CD4-positive, alpha-beta memory T cell (primary cell): ENCODE measurements around the gene SPATA24. TPM values are rescaled to one million over a fixed set of nuclear protein-coding genes. Genes with fewer than 3 reads are reported as not detected.

Experiments used
- CTCF ChIA-PET: fragments of 350-600 bp; sonication (Branson Sonifier 250); formaldehyde crosslinking; loops from one replicate; lab custom pipeline; 2021; ENCODE audit warnings: inconsistent platforms; ENCODE audit not compliant: partially characterized antibody; lab: Charles Lee
- POLR2A ChIA-PET: fragments of 350-600 bp; sonication (Branson Sonifier 250); formaldehyde crosslinking; loops from one replicate; lab custom pipeline; 2021; ENCODE audit not compliant: partially characterized antibody; lab: Charles Lee
- DNase-seq, 5 donors: peaks; one replicate each; pipeline versions ENCODE4 v3.0.0 to v3.0.0-alpha.2; 2020 to 2022; ENCODE audit warnings: mixed read lengths in 1 of 5
- H3K27ac ChIP-seq: one replicate; pipeline ENCODE4 v1.7.0; 2013; ENCODE audit warnings: low read depth, low read length
- H3K27me3 ChIP-seq: 2 replicates; pipeline ENCODE4 v1.7.0; 2013; ENCODE audit warnings: mild to moderate bottlenecking, low read length, moderate library complexity; ENCODE audit not compliant: insufficient read depth
- H3K36me3 ChIP-seq: 2 replicates; pipeline ENCODE4 v1.7.0; 2013; ENCODE audit warnings: mild to moderate bottlenecking, low read length, moderate library complexity; ENCODE audit not compliant: insufficient read depth
- H3K4me1 ChIP-seq: 2 replicates; pipeline ENCODE4 v1.7.0; 2013; ENCODE audit warnings: mild to moderate bottlenecking, low read length, moderate library complexity; ENCODE audit not compliant: insufficient read depth
- H3K4me3 ChIP-seq, 2 donors: one replicate each; pipeline ENCODE4 v1.7.0; 2013; ENCODE audit warnings: low read length in 2 of 2, mild to moderate bottlenecking in 1 of 2
- H3K9me3 ChIP-seq, 2 donors: one replicate each; pipeline ENCODE4 v1.7.0; 2013; ENCODE audit warnings: low read length in 2 of 2, control low read depth in 1 of 2; ENCODE audit not compliant: control insufficient read depth in 1 of 2
- H3K27ac Mint-ChIP-seq, 7 donors: one replicate each; pipeline ENCODE4 v1.8.0; 2020 to 2021; ENCODE audit warnings: mixed read lengths in 7 of 7, mild to moderate bottlenecking in 6 of 7, inconsistent platforms in 3 of 7, moderate library complexity in 3 of 7
- H3K27me3 Mint-ChIP-seq, 2 donors: one replicate each; pipeline ENCODE4 v1.8.0; 2020 to 2021; ENCODE audit warnings: mixed read lengths in 2 of 2
- H3K36me3 Mint-ChIP-seq, 2 donors: one replicate each; pipeline ENCODE4 v1.8.0; 2020 to 2021; ENCODE audit warnings: mixed read lengths in 2 of 2, inconsistent platforms in 1 of 2, mild to moderate bottlenecking in 1 of 2
- H3K4me1 Mint-ChIP-seq, 4 donors: one replicate each; pipeline ENCODE4 v1.8.0; 2020 to 2021; ENCODE audit warnings: mixed read lengths in 4 of 4, mild to moderate bottlenecking in 1 of 4
- H3K4me3 Mint-ChIP-seq, 8 donors: one replicate each; pipeline ENCODE4 v1.8.0; 2020 to 2021; ENCODE audit warnings: mixed read lengths in 8 of 8, mild to moderate bottlenecking in 7 of 8, moderate library complexity in 6 of 8, inconsistent platforms in 3 of 8
- H3K9me3 Mint-ChIP-seq, 8 donors: one replicate each; pipeline ENCODE4 v1.8.0; 2020 to 2021; ENCODE audit warnings: mixed read lengths in 8 of 8, mild to moderate bottlenecking in 5 of 8, inconsistent platforms in 3 of 8, moderate library complexity in 1 of 8
- intact Hi-C: fragments of 100-400 bp; cut with micrococcal nuclease; formaldehyde crosslinking; loops from one replicate; pipeline ENCODE4 v1.15.1; 2023
- polyA plus RNA-seq, 2 donors: library from polyadenylated mRNA; unstranded; fragments of 300-500 nt; fragmentation: Illumina TruSeq; gene quantifications; one replicate each; pipeline ENCODE4 v1.2.3, GENCODE V29; 2021
- total RNA-seq, 2 experiments: library from RNA; stranded (reverse); gene quantifications; one replicate each; pipeline ENCODE4 v1.2.3, GENCODE V29; 2021

Gene SPATA24
- total and polyA plus RNA-seq, 4 experiments from 2014 or later = 4.2 to 7.5 (median 5.6) TPM

DNA sequence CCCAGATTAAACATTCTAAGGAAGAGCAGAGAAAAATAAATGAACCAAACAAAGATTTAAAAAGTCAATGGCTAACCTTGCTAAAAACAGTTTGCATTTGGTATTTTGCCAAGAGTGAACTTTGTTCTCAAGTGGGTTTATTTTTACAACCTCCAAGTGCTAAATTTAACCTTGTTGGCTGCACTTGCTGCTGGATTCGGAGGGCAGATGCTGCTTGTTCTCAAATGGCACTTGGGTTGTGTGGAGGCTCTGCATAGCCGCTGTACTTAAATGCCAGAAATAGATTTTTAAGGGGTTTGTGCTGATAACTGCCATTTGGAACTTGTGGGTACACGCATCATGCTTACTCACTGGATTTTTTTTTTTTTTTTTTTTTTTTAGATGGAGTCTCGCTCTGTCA lies 13.3 kb upstream of the SPATA24 start:
- intact Hi-C loops = no loop called here
- POLR2A ChIA-PET = interaction anchor here (1.1 to 1.3 kb wide), 2 partner anchors 100 to 124 kb away, joined by 3 read pairs; partner anchors contain the start of gene MATR3

DNA sequence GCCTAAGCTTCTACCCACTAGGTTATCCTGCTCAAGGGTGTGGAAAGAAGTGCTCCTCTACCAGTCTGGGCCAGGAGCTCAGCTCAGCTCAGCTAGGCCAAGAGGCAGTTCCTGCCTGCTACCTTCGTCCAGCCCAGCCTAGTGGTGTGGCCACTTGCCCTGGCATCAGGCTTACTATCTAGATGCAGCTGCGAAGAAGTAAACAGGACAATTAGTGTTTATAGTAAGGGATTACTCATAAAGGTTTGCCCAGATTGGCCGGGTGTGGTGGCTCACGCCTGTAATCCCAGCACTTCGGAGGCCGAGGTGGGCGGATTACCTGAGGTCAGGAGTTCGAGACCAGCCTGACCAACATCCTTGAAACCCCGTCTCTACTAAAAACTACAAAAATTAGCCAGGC lies 12.8 kb upstream of the SPATA24 start:
- peaks cover 31% of the 10 kb centered on the region for H3K4me1 ChIP-seq
- H3K4me3 ChIP-seq = no peak overlapping the region
- no peaks in the 10 kb centered on the region for H3K36me3 ChIP-seq
- no peaks in the 10 kb centered on the region for H3K9me3 ChIP-seq
- Mint-ChIP-seq H3K4me3 (no peak overlapping the region), H3K27me3 (no peaks in the 10 kb centered on the region), H3K27ac (no peak overlapping the region), H3K9me3 (no peaks in the 10 kb centered on the region), H3K4me1 (peaks cover 13 to 33% (median 23%) of the 10 kb centered on the region in 4 donors), H3K36me3 (peaks cover 7 to 17% of the 10 kb centered on the region in 2 donors)
- H3K27ac ChIP-seq = no peak overlapping the region
- intact Hi-C loops = no loop called here
- CTCF ChIA-PET = interaction anchor here (10.0 kb wide), 1 partner anchor 100 kb away, joined by 632 read pairs; no protein-coding TSS in a partner anchor
- POLR2A ChIA-PET = interaction anchor here (1.3 kb wide), 1 partner anchor 123 kb away, joined by 3 read pairs; the partner anchor contains the start of gene MATR3
- DNase-seq = no peak
- no peaks in the 10 kb centered on the region for H3K27me3 ChIP-seq

More for the DNA sequence above, 13.3 kb upstream of the SPATA24 start:
- no peaks in the 10 kb centered on the region for H3K36me3 ChIP-seq
- CTCF ChIA-PET = interaction anchor here (1.1 to 10.0 kb wide), 2 partner anchors 11 to 100 kb away, joined by 3 to 632 read pairs; no protein-coding TSS in a partner anchor
- Mint-ChIP-seq H3K36me3 (peaks cover 9 to 18% of the 10 kb centered on the region in 2 donors), H3K27ac (no peak overlapping the region), H3K4me1 (peaks cover 14 to 35% (median 24%) of the 10 kb centered on the region in 4 donors), H3K4me3 (no peak overlapping the region), H3K27me3 (no peaks in the 10 kb centered on the region), H3K9me3 (no peaks in the 10 kb centered on the region)
- peaks cover 31% of the 10 kb centered on the region for H3K4me1 ChIP-seq
- no peak overlapping the region for H3K27ac ChIP-seq
- no peaks in the 10 kb centered on the region for H3K27me3 ChIP-seq
- H3K4me3 ChIP-seq = no peak overlapping the region
- no peaks in the 10 kb centered on the region for H3K9me3 ChIP-seq
- DNase-seq = no peak

DNA sequence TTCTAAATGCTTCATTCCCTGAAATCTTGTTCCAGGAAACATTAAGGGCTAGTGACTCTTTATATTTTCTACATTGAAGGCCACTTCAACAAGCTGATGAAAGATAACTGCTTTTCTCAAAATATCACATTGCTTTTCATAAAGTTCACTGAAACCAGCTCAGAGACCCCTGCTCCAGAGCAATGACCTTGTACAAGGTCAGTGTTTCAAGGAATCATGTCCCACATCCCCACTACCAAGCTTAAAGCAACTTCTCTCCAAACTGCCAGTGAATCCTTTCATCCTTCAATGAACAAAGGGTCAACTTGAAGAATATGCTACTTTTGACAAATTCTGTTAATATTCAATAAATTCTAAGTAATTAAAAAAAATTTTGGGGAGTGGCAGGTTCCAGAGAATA lies 12.0 kb upstream of the SPATA24 start:
- Mint-ChIP-seq H3K27me3 (no peaks in the 10 kb centered on the region), H3K4me3 (no peak overlapping the region)

DNA sequence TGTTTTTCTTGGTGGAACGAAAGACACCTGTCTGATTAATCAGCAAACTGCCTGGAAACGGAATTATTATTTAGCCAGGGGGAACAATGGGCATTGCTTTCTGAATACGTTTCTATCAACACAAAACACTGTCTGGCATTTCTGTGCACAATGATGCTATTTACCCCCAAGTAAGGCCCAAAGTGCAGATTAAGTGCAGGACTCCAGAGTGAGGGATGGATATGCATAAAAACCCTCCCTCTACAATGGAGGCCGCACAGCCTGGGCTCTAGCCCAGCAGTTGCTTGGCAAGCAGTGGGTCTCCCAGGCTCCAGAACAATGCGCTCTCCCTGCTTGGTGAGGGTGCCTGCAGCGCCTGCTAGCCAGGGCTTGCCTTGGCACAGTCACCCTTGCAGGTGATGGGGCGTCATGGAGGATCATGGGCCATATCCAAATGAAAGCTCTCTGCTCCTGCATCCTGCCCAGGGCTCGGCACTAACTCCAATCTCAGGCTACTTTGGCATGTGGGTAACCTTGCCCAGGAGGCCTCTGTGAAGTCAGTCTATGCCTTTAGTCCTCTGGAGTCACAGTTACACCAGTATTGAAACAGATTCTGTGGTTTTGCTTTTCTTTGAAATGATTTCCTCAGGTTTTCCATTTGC lies 11.5 kb upstream of the SPATA24 start:
- no peak overlapping the region for H3K27ac ChIP-seq
- no peak overlapping the region for H3K4me3 ChIP-seq
- intact Hi-C loops = no loop called here
- Mint-ChIP-seq H3K4me1 (peaks cover 13 to 33% (median 23%) of the 10 kb centered on the region in 4 donors), H3K27me3 (no peaks in the 10 kb centered on the region), H3K4me3 (peak overlapping the region in 6 of 8 donors; percentile 21 to 66 (median 48)), H3K36me3 (peaks cover 7 to 10% of the 10 kb centered on the region in 2 donors), H3K9me3 (no peaks in the 10 kb centered on the region), H3K27ac (peak overlapping the region in 4 of 7 donors; percentile 47 to 85 (median 73))
- ChIA-PET CTCF (interaction anchor here (0.6 to 2.7 kb wide), 5 partner anchors 10 to 101 kb away, joined by 3 to 19 read pairs (median 4); no protein-coding TSS in a partner anchor), POLR2A (interaction anchor here (0.6 to 1.8 kb wide), 3 partner anchors 12 to 74 kb away, joined by 3 to 11 read pairs (median 3); partner anchors contain the start of genes DNAJC18 and SPATA24)
- H3K9me3 ChIP-seq = no peaks in the 10 kb centered on the region
- H3K27me3 ChIP-seq = no peaks in the 10 kb centered on the region
- no peak for DNase-seq
- no peaks in the 10 kb centered on the region for H3K36me3 ChIP-seq
- H3K4me1 ChIP-seq = peaks cover 31% of the 10 kb centered on the region

More for the DNA sequence above, 12.0 kb upstream of the SPATA24 start:
- no peak for DNase-seq
- Histone ChIP-seq H3K9me3 (no peaks in the 10 kb centered on the region), H3K4me3 (no peak overlapping the region), H3K27me3 (no peaks in the 10 kb centered on the region), H3K4me1 (peaks cover 31% of the 10 kb centered on the region), H3K36me3 (no peaks in the 10 kb centered on the region), H3K27ac (no peak overlapping the region)
- Mint-ChIP-seq H3K9me3 (no peaks in the 10 kb centered on the region), H3K27ac (peak overlapping the region in 1 of 7 donors; percentile 43), H3K36me3 (peaks cover 7 to 16% of the 10 kb centered on the region in 2 donors), H3K4me1 (peaks cover 13 to 33% (median 23%) of the 10 kb centered on the region in 4 donors)
- intact Hi-C loops = no loop called here
- POLR2A ChIA-PET = no interaction called here
- CTCF ChIA-PET = interaction anchor here (0.6 to 2.7 kb wide), 4 partner anchors 9 to 100 kb away, joined by 3 to 19 read pairs (median 4); no protein-coding TSS in a partner anchor

DNA sequence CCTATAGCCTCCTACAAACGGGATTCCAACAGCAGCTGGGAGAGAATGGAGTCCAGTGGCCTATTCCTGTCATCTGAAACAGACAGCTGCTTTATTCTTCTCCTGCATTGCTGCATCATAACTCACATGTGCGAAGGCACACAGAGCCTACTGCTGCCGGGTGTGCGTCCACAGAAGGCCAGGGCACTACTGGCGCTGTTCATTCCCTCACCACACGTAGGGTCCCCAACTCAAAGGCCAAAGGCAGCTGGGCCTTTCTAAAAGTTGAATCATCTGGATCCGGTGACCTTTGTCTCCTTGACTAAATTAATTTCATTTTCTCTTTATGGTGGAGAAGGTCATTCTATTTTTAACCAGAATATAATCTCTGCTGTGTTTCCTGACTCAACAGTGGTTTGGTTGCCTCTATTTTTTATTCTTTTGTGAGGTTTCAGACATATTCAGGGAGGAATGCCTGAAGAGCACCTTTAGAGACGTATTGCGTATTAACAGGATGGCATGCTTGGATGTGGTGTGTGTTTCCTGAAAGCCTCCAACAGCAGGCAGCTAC lies 10.8 kb upstream of the SPATA24 start:
- peak overlapping the region; percentile 0 to 66 (median 38) for H3K4me3 Mint-ChIP-seq
- H3K9me3 Mint-ChIP-seq = no peaks in the 10 kb centered on the region
- H3K4me1 Mint-ChIP-seq = peaks cover 13 to 33% (median 23%) of the 10 kb centered on the region in 4 donors
- H3K36me3 Mint-ChIP-seq = peaks cover 4 to 7% of the 10 kb centered on the region in 2 donors
- H3K27ac Mint-ChIP-seq = peak overlapping the region in 6 of 7 donors; percentile 33 to 85 (median 66)
- no peaks in the 10 kb centered on the region for H3K27me3 Mint-ChIP-seq
- peaks cover 31% of the 10 kb centered on the region for H3K4me1 ChIP-seq
- no peaks in the 10 kb centered on the region for H3K27me3 ChIP-seq
- no peaks in the 10 kb centered on the region for H3K36me3 ChIP-seq
- no peaks in the 10 kb centered on the region for H3K9me3 ChIP-seq
- CTCF ChIA-PET = interaction anchor here (0.8 to 2.7 kb wide), 4 partner anchors 12 to 204 kb away, joined by 3 to 19 read pairs (median 4); no protein-coding TSS in a partner anchor
- DNase-seq = peak in 2 of 5 donors; percentile 23 to 37
- no peak overlapping the region for H3K4me3 ChIP-seq
- intact Hi-C loops = no loop called here
- POLR2A ChIA-PET = interaction anchor here (0.5 to 1.8 kb wide), 5 partner anchors 11 to 1056 kb away, joined by 3 to 11 read pairs (median 3); partner anchors contain the start of genes DNAJC18 and SPATA24
- peak overlapping the region; percentile 3 for H3K27ac ChIP-seq

DNA sequence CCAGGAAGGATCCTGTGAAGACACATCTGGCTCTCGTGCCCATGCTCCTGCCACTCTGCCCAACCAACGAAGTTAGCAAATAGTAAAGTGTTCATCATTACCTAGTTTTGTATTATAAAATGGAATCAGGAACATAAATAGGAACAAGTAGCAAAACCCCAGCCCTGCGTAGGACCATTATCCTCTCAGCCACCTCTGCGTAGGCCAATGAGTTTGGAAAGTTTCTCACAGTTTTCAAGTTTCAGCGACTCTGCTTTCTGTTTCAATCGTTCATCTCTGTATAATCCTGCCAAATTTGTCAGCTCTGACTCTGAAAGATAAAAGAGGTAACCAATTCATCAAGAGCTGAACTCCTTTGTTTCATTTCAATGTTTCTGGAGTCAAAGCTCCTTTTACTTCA lies 10.1 kb upstream of the SPATA24 start:
- Histone ChIP-seq H3K27ac (peak overlapping the region; percentile 3), H3K27me3 (no peaks in the 10 kb centered on the region), H3K4me1 (peaks cover 31% of the 10 kb centered on the region), H3K4me3 (no peak overlapping the region), H3K36me3 (no peaks in the 10 kb centered on the region), H3K9me3 (no peaks in the 10 kb centered on the region)
- H3K36me3 Mint-ChIP-seq = peaks cover 0 to 7% of the 10 kb centered on the region in 2 donors
- peak overlapping the region in 4 of 7 donors; percentile 3 to 48 (median 39) for H3K27ac Mint-ChIP-seq
- peak overlapping the region in 7 of 8 donors; percentile 11 to 66 (median 53) for H3K4me3 Mint-ChIP-seq
- intact Hi-C loops = no loop called here
- ChIA-PET POLR2A (interaction anchor here (0.5 to 1.8 kb wide), 3 partner anchors 10 to 1056 kb away, joined by 3 to 11 read pairs (median 3); partner anchors contain the start of gene SPATA24), CTCF (interaction anchor here (1.0 to 2.7 kb wide), 5 partner anchors 8 to 105 kb away, joined by 3 to 19 read pairs (median 4); no protein-coding TSS in a partner anchor)
- H3K27me3 Mint-ChIP-seq = no peaks in the 10 kb centered on the region
- no peak for DNase-seq
- peaks cover 13 to 33% (median 23%) of the 10 kb centered on the region in 4 donors for H3K4me1 Mint-ChIP-seq
- no peaks in the 10 kb centered on the region for H3K9me3 Mint-ChIP-seq
